ENCODE results near the gene LTBP4. TPM values are rescaled to one million over a fixed set of nuclear protein-coding genes. Genes with fewer than 3 reads are reported as not detected.

LTBP4 gene
- total RNA-seq: 430 TPM
- long read RNA-seq, full-length matches to known transcripts: 78 of 598 reads
- long read RNA-seq, partial matches to known transcripts: 388 of 598 reads
- long read RNA-seq, other reads (novel, unspliced or antisense): 132 of 598 reads

GRCh38 chr19:40601134-40601974 lies at the start of gene LTBP4:
LTBP4 (plus strand) TSS chr19:40601369; CDS start chr19:40601388, 19 bp downstream.
- H3K4me1 ChIP-seq: peaks cover 69% of the 10 kb centered on the region
- ATAC-seq: no peak
- peak; percentile 81 for DNase-seq
- peak within 1 kb of the TSS; percentile 63 for H3K4me3 ChIP-seq
- intact Hi-C loops (cut with DNase I): no loop called here
- H3K27me3 ChIP-seq: peaks cover 48% of the 10 kb centered on the region
- peak; percentile 17 for TF ChIP-seq CTCF (IDR thresholded peaks at IDR 0.05)
- H3K9me3 ChIP-seq: no peaks in the 10 kb centered on the region
- no peaks in the 10 kb centered on the region for H3K36me3 ChIP-seq
- peak within 1 kb of the TSS; percentile 81 for H3K27ac ChIP-seq

- no peak overlapping the region for H3K27ac ChIP-seq
- H3K27me3 ChIP-seq: peaks cover 57% of the 10 kb centered on the region
- ATAC-seq: no peak
- H3K4me3 ChIP-seq: no peak overlapping the region
- no peaks in the 10 kb centered on the region for H3K4me1 ChIP-seq
- no peaks in the 10 kb centered on the region for H3K36me3 ChIP-seq
- intact Hi-C loops (cut with DNase I): no loop called here
- no peaks in the 10 kb centered on the region for H3K9me3 ChIP-seq
- DNase-seq: no peak
- no peak for TF ChIP-seq CTCF (IDR thresholded peaks at IDR 0.05)
Observed at GRCh38 chr19:40552848-40553247, 48.3 kb upstream of the LTBP4 start.

- DNase-seq (no peak), ATAC-seq (peak; percentile 28)
- no peaks in the 10 kb centered on the region for H3K9me3 ChIP-seq
- H3K4me1 ChIP-seq: no peaks in the 10 kb centered on the region
- intact Hi-C loops (cut with DNase I): no loop called here
- no peaks in the 10 kb centered on the region for H3K36me3 ChIP-seq
- H3K27ac ChIP-seq: no peak overlapping the region
- no peak for TF ChIP-seq CTCF (IDR thresholded peaks at IDR 0.05)
- H3K27me3 ChIP-seq: peaks cover 50% of the 10 kb centered on the region
- no peak overlapping the region for H3K4me3 ChIP-seq
Observed at GRCh38 chr19:40553885-40554857, 47.0 kb upstream of the LTBP4 start.

GRCh38 chr19:40555978-40556689 lies 45.0 kb upstream of the LTBP4 start:
- Histone ChIP-seq H3K4me1 (no peaks in the 10 kb centered on the region), H3K27ac (no peak overlapping the region), H3K4me3 (no peak overlapping the region), H3K27me3 (peaks cover 37% of the 10 kb centered on the region), H3K36me3 (no peaks in the 10 kb centered on the region), H3K9me3 (no peaks in the 10 kb centered on the region)
- no peak for TF ChIP-seq CTCF (IDR thresholded peaks at IDR 0.05)
- ATAC-seq (no peak), DNase-seq (no peak)
- intact Hi-C loops (cut with DNase I): no loop called here

- ATAC-seq: no peak
Observed at GRCh38 chr19:40556953-40557530, 44.1 kb upstream of the LTBP4 start.

More at GRCh38 chr19:40556953-40557530, 44.1 kb upstream of the LTBP4 start:
- no peaks in the 10 kb centered on the region for H3K36me3 ChIP-seq
- no peak overlapping the region for H3K4me3 ChIP-seq
- no peak for DNase-seq
- no peaks in the 10 kb centered on the region for H3K4me1 ChIP-seq
- intact Hi-C loops (cut with DNase I): no loop called here
- H3K27ac ChIP-seq: no peak overlapping the region
- peaks cover 38% of the 10 kb centered on the region for H3K27me3 ChIP-seq
- no peaks in the 10 kb centered on the region for H3K9me3 ChIP-seq
- no peak for TF ChIP-seq CTCF (IDR thresholded peaks at IDR 0.05)
